Lung (tissue), 12 donors: ENCODE measurements around the gene SLC7A11. TPM values are rescaled to one million over a fixed set of nuclear protein-coding genes. Genes with fewer than 3 reads are reported as not detected.

Source experiments
- ATAC-seq: fragments of 200-7000 bp; cut with Tn5 transposase; one replicate; pipeline ENCODE4 v1.9.1; 2020; ENCODE audit warnings: moderate number of reproducible peaks; ENCODE audit not compliant: insufficient read depth, low FRiP score
- DNase-seq, 3 donors: peaks; one replicate each; pipeline ENCODE4 v3.0.0-alpha.2; 2013 to 2017
- H3K27ac ChIP-seq, 2 donors: one replicate each; pipeline ENCODE4 v1.5.1; 2013; ENCODE audit warnings: mild to moderate bottlenecking in 2 of 2, moderate library complexity in 2 of 2, control low read depth in 1 of 2, inconsistent platforms in 1 of 2, low read depth in 1 of 2, low read length in 1 of 2
- H3K27me3 ChIP-seq, 3 donors: one replicate each; pipeline ENCODE4 v1.5.1; 2013; ENCODE audit warnings: low read length in 2 of 3; ENCODE audit not compliant: control insufficient read depth in 3 of 3, insufficient read depth in 3 of 3
- H3K36me3 ChIP-seq, 4 donors: one replicate each; pipeline ENCODE4 v1.5.1; 2013; ENCODE audit warnings: low read length in 4 of 4, mild to moderate bottlenecking in 1 of 4, moderate library complexity in 1 of 4; ENCODE audit not compliant: control insufficient read depth in 4 of 4, insufficient read depth in 4 of 4
- H3K4me1 ChIP-seq, 5 donors: one replicate each; pipeline ENCODE4 v1.5.1; 2013; ENCODE audit warnings: low read length in 5 of 5, mild to moderate bottlenecking in 2 of 5, moderate library complexity in 1 of 5; ENCODE audit not compliant: control insufficient read depth in 5 of 5, insufficient read depth in 5 of 5
- H3K4me3 ChIP-seq: one replicate; pipeline ENCODE4 v1.5.1; 2013; ENCODE audit warnings: mild to moderate bottlenecking, control low read depth, moderate library complexity
- H3K9ac ChIP-seq, 2 donors: one replicate each; pipeline ENCODE4 v1.5.1; 2013; ENCODE audit warnings: low read length in 2 of 2, control low read depth in 1 of 2; ENCODE audit not compliant: insufficient read depth in 1 of 2
- H3K9me3 ChIP-seq, 4 donors: one replicate each; pipeline ENCODE4 v1.5.1; 2013; ENCODE audit warnings: low read length in 3 of 4, mild to moderate bottlenecking in 1 of 4, moderate library complexity in 1 of 4; ENCODE audit not compliant: control insufficient read depth in 4 of 4, insufficient read depth in 3 of 4
- WGBS, 2 donors: extraction: QIAGEN DNeasy Blood & Tissue Kit; methylation state at CpG; one replicate each; pipeline ENCODE4 v1.1.7; 2013; 5-methylcytosine and 5-hydroxymethylcytosine counted together
- polyA plus RNA-seq, 2 donors: library from polyadenylated mRNA; stranded (reverse); fragments of 200-250 nt; gene quantifications; one replicate each; pipeline ENCODE4 v1.2.1, GENCODE V29; 2013
- total RNA-seq, 2 donors: library from RNA; depleted of rRNA in 1 of 2; stranded (reverse); fragments of >200 nt in 1 of 2; gene quantifications; one replicate each; pipeline ENCODE4 v1.2.1, GENCODE V29; 2014 to 2021
- TF ChIP-seq, protein P1 (sequence below): IDR thresholded peaks from 2 replicates; pipeline ENCODE4 v1.5.1; 2012; ENCODE audit warnings: mild to moderate bottlenecking; ENCODE audit errors: control extremely low read depth, extremely low read depth
- donor health status: control.
- donor health status: control.
- donor health status: Bipolar disorder and iron deficiency.
- donor health status: healthy.
- donor health status: DM: yes; HTN: yes; CAD: no.

Gene SLC7A11
- total and polyA plus RNA-seq, 4 donors, result 2.0 to 6.7 (median 2.9) TPM

DNA sequence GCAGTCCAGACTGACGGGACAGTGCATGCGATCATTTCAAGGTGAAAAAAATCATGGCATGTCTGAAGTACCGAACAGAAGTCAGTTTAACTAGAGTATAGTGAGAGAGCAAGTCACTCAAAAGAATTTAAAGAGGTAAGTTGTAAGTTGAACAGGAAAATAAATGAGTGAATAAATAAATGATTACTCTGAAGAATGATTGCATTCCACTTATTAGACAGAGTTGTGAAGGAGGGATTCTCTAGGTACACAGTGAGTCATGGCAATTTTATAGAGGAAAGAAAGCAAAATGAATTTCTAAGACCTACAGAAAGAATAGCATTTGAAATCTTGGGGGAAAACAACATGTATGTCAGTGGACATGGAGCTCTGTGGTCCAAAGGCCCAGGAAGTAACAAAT is 37.1 kb upstream of the SLC7A11 start:
- TF ChIP-seq, protein P1, sequence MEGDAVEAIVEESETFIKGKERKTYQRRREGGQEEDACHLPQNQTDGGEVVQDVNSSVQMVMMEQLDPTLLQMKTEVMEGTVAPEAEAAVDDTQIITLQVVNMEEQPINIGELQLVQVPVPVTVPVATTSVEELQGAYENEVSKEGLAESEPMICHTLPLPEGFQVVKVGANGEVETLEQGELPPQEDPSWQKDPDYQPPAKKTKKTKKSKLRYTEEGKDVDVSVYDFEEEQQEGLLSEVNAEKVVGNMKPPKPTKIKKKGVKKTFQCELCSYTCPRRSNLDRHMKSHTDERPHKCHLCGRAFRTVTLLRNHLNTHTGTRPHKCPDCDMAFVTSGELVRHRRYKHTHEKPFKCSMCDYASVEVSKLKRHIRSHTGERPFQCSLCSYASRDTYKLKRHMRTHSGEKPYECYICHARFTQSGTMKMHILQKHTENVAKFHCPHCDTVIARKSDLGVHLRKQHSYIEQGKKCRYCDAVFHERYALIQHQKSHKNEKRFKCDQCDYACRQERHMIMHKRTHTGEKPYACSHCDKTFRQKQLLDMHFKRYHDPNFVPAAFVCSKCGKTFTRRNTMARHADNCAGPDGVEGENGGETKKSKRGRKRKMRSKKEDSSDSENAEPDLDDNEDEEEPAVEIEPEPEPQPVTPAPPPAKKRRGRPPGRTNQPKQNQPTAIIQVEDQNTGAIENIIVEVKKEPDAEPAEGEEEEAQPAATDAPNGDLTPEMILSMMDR, result no peak
- Histone ChIP-seq H3K27ac (no peak overlapping the region), H3K4me3 (no peak overlapping the region), H3K36me3 (no peaks in the 10 kb centered on the region), H3K27me3 (no peaks in the 10 kb centered on the region), H3K4me1 (no peaks in the 10 kb centered on the region), H3K9me3 (peaks cover 0 to 2% (median 0%) of the 10 kb centered on the region in 4 donors), H3K9ac (no peak overlapping the region)
- no peak for ATAC-seq
- WGBS, 2 donors, result 93 to 95% methylated on average over 3 of the region's 3 CpGs
- DNase-seq, result no peak

DNA sequence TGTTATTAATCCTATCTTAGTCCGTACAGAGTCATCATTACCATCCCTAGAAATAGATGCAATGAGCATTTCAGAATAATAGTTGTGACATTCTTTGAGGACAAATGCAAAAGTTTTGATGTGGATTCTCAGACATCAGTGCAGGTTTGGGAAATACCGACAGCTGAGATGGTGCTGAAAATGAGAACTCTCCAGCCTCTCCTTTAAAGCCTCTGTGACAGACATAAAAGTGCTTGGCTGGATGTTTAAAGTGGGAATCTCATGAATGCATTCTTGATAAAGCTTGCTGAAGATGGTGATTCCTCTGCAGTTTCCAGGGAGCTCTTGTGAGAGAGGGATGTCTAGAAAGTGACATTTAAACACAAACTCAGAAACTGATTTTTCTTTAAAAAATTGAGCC is 35.0 kb upstream of the SLC7A11 start:
- 93 to 98% methylated on average over 2 of the region's 2 CpGs for WGBS, 2 donors
- Histone ChIP-seq H3K27me3 (no peaks in the 10 kb centered on the region), H3K9me3 (no peaks in the 10 kb centered on the region), H3K4me3 (no peak overlapping the region), H3K9ac (no peak overlapping the region), H3K27ac (no peak overlapping the region), H3K36me3 (no peaks in the 10 kb centered on the region), H3K4me1 (no peaks in the 10 kb centered on the region)
- ATAC-seq, result no peak
- no peak for DNase-seq
- TF ChIP-seq, protein P1, result no peak

DNA sequence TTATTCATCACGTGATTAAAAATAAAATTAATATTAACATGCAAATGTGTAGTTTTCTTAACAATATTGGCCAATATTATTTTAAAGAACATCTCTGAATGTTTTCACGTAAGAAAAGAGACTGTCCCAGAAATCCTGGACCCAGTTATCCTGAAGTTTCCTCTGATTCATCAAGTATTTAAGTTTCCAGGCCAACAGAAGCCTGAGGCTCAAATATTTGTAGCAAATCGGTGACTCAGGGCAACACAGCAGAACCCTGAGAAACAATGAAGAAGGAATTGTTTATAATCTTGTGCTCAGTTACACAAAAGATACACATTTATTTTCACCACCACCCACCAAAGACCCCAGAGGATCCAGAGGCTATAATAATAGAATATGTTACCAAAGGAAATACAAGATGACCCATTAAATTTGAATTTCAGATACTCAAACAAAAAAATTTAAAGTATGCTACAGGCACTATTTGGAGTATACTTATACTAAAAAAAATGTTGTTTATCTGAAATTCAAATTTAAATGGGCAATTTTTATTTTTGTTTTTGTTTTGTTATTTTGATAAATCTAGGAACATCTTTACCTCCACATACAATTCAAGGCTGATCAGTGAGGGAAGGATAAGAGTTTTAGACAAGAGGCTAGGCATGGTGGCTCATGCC is 33.9 kb upstream of the SLC7A11 start:
- Histone ChIP-seq H3K9ac (no peak overlapping the region), H3K27ac (no peak overlapping the region), H3K36me3 (no peaks in the 10 kb centered on the region), H3K4me3 (no peak overlapping the region), H3K27me3 (no peaks in the 10 kb centered on the region), H3K4me1 (no peaks in the 10 kb centered on the region), H3K9me3 (no peaks in the 10 kb centered on the region)
- ATAC-seq (no peak), DNase-seq (no peak)
- TF ChIP-seq, protein P1, result no peak
- 52 to 75% methylated on average over 3 of the region's 3 CpGs for WGBS, 2 donors

DNA sequence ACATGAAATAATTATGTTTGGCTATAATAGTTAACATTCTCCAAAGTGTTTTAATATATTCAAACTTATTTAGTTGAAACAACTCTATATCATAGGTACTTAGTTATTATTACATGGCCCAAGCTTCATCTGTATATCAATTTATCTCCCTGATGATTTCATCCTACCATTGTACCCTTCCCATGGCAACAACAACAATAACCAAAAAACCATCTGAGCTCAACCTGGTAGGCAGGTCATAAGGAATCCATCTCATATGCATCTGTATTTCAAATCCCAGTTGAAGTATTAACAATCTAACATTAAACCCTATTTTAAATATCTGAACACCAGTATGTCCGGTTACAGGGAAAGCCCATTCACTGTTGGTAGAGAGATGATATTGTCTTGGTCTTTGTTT is 33.1 kb upstream of the SLC7A11 start:
- Histone ChIP-seq H3K36me3 (no peaks in the 10 kb centered on the region), H3K4me1 (no peaks in the 10 kb centered on the region), H3K27me3 (no peaks in the 10 kb centered on the region), H3K9me3 (no peaks in the 10 kb centered on the region), H3K4me3 (no peak overlapping the region), H3K9ac (no peak overlapping the region), H3K27ac (no peak overlapping the region)
- ATAC-seq, result no peak
- TF ChIP-seq, protein P1, result no peak
- 92 to 100% methylated on average over 1 of the region's 1 CpG for whole genome bisulfite sequencing, 2 donors
- DNase-seq, result no peak
